RCC 7860 (cell line): ENCODE results near the gene POU2F1.
A peak's percentile ranks its signal among the peaks of the same experiment; 100 is the strongest.

Source experiments
- DNase-seq: peaks from one replicate; pipeline ENCODE4 v3.0.0-alpha.2; 2015; ENCODE audit warnings: low spot score
- FAIRE-seq: peaks from 2 replicates; lab custom pipeline; 2012; peaks lifted over from hg19 to GRCh38; lab: Jason Lieb, UNC

POU2F1 gene

GRCh38 chr1:167220537-167221125 lies at the start of gene POU2F1:
Gene POU2F1, plus strand, starts transcription at chr1:167220886. Its CDS starts 12 bp downstream, at chr1:167220898.
- DNase-seq (peak; percentile 97), FAIRE-seq (peak; percentile 54)

DNA sequence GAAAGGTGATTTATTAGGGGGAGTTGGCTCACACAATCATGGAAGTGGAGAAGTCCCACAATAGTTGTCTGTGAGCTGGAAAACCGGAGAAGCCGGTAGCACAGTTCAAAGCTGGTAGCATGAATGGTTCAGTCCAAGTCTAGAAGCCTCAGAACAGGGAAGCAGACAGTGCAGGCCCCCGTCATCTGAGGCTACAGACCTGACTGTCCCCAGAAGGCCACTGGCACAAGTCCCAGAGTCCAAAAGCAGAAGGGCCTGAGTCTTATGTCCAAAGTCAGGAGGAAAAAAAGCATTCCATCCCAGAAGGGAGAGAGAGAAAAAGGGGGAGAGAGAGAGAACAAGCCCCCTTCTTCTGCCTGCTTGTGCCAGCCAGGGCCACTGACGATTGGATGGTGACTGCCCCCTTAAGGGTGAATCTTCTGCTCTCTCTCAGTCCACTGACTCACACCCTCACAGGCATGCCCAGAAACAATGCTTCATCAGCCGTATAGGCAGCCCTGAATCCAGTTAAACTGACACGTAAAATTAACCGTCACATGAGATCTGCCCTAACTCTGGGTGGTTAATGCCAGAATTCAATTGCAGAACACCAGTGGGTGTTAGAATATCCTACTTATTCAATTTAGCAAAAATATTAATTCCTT lies 49.3 kb upstream of the POU2F1 start:
- FAIRE-seq = no peak
- DNase-seq = peak; percentile 31

- FAIRE-seq = peak; percentile 76
Measured at GRCh38 chr1:167173516-167174184, 47.0 kb upstream of the POU2F1 start.

GRCh38 chr1:167175901-167176300 lies 44.8 kb upstream of the POU2F1 start:
- peak; percentile 37 for DNase-seq
- FAIRE-seq = no peak

More at GRCh38 chr1:167173516-167174184, 47.0 kb upstream of the POU2F1 start:
- DNase-seq = peak; percentile 47

GRCh38 chr1:167178831-167179230 lies 41.9 kb upstream of the POU2F1 start:
- FAIRE-seq = no peak

DNA sequence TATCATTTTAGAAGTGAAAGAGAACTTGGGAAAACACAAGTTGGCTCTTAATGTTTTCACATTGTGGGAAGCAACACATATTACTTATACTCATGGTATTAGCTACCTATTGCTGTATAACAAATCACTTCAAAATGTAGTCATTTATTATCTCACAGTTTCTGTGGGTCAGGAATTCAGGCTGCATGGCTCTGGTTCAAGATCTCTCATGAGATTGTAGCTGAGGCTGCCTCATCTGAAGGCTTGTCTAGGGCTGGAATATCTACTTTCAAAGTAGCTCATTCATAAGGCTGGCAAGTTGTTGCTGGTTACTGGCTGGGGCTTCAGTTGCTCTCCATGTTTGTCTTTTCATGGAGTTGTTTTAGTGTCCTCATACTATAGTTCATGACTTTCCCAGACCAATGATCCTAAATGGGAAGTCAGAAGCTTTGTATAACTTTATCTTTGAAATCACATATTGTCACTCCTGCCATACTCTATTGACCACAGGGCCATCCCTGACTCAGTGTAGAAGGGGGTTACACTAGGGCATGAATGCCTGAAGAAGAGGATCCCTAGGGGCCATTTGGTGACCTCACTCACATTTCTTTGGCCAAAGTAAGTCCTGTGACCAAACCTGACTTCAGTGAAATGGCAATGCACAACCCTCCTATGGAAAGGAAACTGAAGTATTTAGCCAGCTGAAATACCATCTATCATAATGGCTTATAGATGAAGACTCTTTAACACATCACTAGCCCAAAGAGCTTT lies 37.9 kb upstream of the POU2F1 start:
- FAIRE-seq (no peak), DNase-seq (no peak)

More at GRCh38 chr1:167178831-167179230, 41.9 kb upstream of the POU2F1 start:
- no peak for DNase-seq

DNA sequence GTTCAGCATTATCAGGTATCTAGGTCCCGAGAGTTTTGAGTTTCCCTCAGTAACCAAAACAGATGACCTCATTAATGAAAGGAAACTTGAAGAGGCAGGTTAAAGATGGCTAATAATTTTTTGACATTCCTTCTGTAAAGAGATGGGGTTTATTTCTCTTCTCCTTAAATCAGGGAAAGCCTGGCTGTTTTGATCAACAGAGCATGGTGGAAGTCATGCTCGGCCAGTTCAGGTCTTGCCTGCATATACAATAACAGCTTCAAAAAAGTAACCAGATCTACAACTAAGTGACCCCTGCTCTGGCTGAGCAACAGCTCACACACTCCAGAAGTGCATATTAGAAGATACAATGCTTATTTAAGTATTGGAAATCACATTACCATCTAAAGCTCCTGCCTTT lies 36.6 kb upstream of the POU2F1 start:
- DNase-seq (no peak), FAIRE-seq (no peak)

DNA sequence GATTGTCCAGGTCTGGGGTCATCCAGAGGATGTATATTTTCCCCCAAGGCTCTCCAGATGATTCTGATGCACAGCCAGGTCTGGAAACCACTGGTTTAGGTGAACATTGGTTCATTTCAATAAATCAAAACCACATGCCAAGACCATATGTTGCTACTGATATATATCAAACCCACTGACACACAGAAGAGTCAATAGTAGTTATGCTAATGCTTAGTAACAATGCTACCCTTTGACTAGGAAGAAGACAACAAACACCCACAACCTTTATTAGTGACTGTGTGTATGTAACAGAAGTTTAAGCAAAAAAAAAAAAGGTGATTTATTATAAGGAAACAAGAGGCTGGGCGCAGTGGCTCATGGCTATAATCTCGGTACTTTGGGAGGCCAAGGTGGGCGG lies 35.6 kb upstream of the POU2F1 start:
- DNase-seq (no peak), FAIRE-seq (no peak)

DNA sequence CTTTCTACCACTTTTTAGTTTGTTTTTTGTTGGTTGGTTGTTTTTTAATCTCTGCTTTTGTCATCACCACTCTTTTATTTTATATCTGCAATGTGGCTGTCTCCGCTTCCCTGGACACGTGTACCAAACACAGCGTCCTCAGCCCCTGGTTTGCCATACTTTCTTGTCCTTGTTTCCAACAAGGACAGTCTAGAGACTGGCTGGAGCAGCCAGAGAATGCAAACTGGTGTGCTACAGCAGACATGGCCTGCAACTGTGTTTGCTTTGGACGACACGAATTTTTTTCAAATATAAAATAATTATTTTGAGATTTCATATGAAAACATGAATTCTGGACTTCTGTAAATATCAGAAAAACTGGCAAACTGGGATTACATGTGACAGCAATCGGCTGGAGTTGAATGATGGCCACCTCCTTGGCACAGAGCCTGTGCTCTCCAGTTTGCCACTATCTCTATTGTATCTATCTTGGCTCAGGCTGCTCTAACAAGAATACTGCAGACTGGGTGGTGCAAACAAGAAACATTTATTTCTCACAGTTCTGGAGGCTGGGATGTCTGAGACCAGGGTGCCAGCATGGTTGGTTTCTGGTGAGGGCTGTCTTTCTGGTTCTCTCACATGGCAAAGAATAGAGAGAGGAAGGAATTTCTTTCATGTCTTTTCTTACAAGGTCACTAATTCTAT lies 34.6 kb upstream of the POU2F1 start:
- FAIRE-seq = no peak
- no peak for DNase-seq

DNA sequence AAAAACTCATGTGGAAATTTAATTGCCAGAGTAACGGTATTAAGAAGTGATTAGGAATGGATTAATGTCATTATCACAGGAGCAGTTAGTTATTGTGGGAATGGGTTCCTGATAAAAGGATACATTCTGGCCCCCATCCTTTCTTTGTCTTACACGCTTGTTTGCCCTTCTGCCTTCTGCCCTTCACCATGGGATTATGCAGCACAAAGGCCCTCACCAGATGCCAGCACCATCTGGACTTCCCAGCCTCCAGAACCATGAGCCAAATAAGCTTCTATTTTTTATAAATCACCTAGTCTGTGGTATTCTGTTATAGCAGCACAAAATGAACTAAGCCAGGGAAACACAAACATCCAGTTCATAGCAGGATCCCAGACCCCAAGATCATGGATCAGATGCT lies 33.9 kb upstream of the POU2F1 start:
- FAIRE-seq = no peak
- DNase-seq = no peak

GRCh38 chr1:167190747-167191237 lies 29.9 kb upstream of the POU2F1 start:
- no peak for DNase-seq
- FAIRE-seq = no peak

DNA sequence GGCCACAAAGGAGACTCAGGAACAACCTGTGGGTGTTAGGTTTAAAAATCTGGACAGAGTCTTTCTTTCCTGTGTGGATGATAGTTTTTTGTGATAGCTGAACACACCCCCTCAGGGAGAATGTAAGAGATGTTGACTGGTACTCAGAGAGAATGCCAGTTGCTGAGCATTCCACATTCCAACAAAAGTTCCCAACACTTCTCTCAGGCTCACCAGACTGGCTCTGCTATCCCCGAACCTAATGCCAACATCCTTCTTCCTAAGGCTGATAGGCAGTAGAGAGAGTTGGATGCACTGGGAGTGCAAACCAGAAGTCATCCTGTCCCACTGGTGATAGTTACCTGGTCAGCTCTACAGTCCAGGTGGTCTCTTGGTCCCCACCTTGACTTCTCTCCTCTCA lies 28.7 kb upstream of the POU2F1 start:
- no peak for DNase-seq
- no peak for FAIRE-seq

- no peak for FAIRE-seq
- no peak for DNase-seq
Measured at GRCh38 chr1:167194182-167194581, 26.5 kb upstream of the POU2F1 start.

GRCh38 chr1:167196166-167196565 lies 24.5 kb upstream of the POU2F1 start:
- FAIRE-seq (no peak), DNase-seq (no peak)

- FAIRE-seq = no peak
- DNase-seq = no peak
Measured at GRCh38 chr1:167197236-167197635, 23.4 kb upstream of the POU2F1 start.

GRCh38 chr1:167197692-167198091 lies 23.0 kb upstream of the POU2F1 start:
- DNase-seq = no peak
- FAIRE-seq = no peak

GRCh38 chr1:167198518-167199133 lies 22.1 kb upstream of the POU2F1 start:
- FAIRE-seq (no peak), DNase-seq (no peak)

DNA sequence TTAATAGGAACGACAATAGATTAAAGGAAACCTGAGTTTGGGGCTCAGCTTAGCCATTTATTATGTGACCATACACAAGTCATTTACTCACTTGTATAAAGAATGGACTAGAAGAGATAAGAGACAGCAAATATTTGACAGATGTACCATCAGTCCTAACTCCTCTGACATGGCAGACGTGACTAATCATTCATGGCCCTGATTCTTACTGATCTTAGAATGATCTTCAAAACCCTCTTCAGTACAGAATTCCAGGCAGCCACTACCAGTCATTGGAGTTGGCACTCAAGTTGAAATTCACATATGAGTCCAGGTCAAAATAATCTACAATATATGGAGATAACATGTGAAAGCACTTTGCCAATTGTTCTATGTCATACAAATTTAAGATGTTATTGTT lies 21.0 kb upstream of the POU2F1 start:
- FAIRE-seq = no peak

GRCh38 chr1:167200272-167200671 lies 20.4 kb upstream of the POU2F1 start:
- DNase-seq = no peak
- no peak for FAIRE-seq

More for the DNA sequence above, 21.0 kb upstream of the POU2F1 start:
- no peak for DNase-seq

- DNase-seq (no peak), FAIRE-seq (no peak)
Measured at GRCh38 chr1:167200749-167201148, 19.9 kb upstream of the POU2F1 start.
